Panc1 (cell line): ENCODE measurements around the gene HMCN2. TPM values are rescaled to one million over a fixed set of nuclear protein-coding genes. Genes with fewer than 3 reads are reported as not detected.

ENCODE experiments used
- ATAC-seq: fragments of 200-7000 bp; cut with Tn5 transposase; 2 replicates; pipeline ENCODE4 v1.9.1; 2020; ENCODE audit warnings: mild to moderate bottlenecking, moderate library complexity
- BruUV-seq: library from RNA; stranded (reverse); fragments of 400-500 nt; replicated peaks from 2 replicates; lab custom pipeline; 2021; lab: Mats Ljungman, UMichigan
- CTCF ChIA-PET: fragments of 300-600 bp; sonication (Branson Sonifier 250); formaldehyde crosslinking; loops from one replicate; lab custom pipeline; 2022; ENCODE audit warnings: antibody characterized with exemption; lab: Charles Lee
- POLR2A ChIA-PET: fragments of 300-600 bp; sonication (Branson Sonifier 250); formaldehyde crosslinking; loops from one replicate; lab custom pipeline; 2022; ENCODE audit warnings: antibody characterized with exemption; lab: Charles Lee
- DNase-seq: peaks from one replicate; pipeline ENCODE4 v3.0.0-alpha.2; 2010; ENCODE audit warnings: low read depth, low spot score
- H3K27ac ChIP-seq: 2 replicates; pipeline ENCODE4 v1.5.1; 2011; ENCODE audit warnings: mild to moderate bottlenecking, low read length, inconsistent platforms
- H3K27me3 ChIP-seq: fragments of 200-500 bp; sonication (Bioruptor generic); 2 replicates; pipeline ENCODE4 v1.6.0; 2014; ENCODE audit warnings: low read length, inconsistent platforms; ENCODE audit not compliant: control insufficient read depth, insufficient read depth
- H3K36me3 ChIP-seq: fragments of 200-500 bp; sonication (Bioruptor generic); 2 replicates; pipeline ENCODE4 v1.5.1; 2014; ENCODE audit warnings: inconsistent platforms, mild to moderate bottlenecking, low read length, moderate library complexity; ENCODE audit not compliant: control insufficient read depth, insufficient read depth
- H3K4me1 ChIP-seq: 2 replicates; pipeline ENCODE4 v1.5.1; 2011; ENCODE audit warnings: inconsistent platforms, mild to moderate bottlenecking, low read length, moderate library complexity; ENCODE audit not compliant: control insufficient read depth, insufficient read depth
- H3K4me3 ChIP-seq, 2 experiments: 2 replicates each; pipeline ENCODE4 v1.5.1; 2011 to 2012; ENCODE audit warnings: low read depth in 2 of 2, low read length in 2 of 2, mild to moderate bottlenecking in 2 of 2, inconsistent platforms in 1 of 2, moderate library complexity in 1 of 2
- H3K9me3 ChIP-seq: fragments of 200-500 bp; sonication (Bioruptor generic); 2 replicates; pipeline ENCODE4 v1.5.1; 2014; ENCODE audit warnings: low read depth, mild to moderate bottlenecking, inconsistent platforms, low read length, moderate library complexity; ENCODE audit not compliant: control insufficient read depth, insufficient read depth
- CTCF ChIP-seq: fragments of 450-650 bp; IDR thresholded peaks from 2 replicates; pipeline ENCODE4 v1.5.1; 2017; ENCODE audit warnings: mild to moderate bottlenecking
- POLR2AphosphoS5 ChIP-seq: IDR thresholded peaks from 2 replicates; pipeline ENCODE4 v1.6.1; 2012; ENCODE audit warnings: mild to moderate bottlenecking, low read depth, low read length, moderate library complexity
- REST ChIP-seq, 2 experiments: IDR thresholded peaks; 2 replicates each; pipeline ENCODE4 v1.6.1; 2011 to 2012; ENCODE audit warnings: low read depth in 2 of 2, control low read depth in 1 of 2, low read length in 1 of 2, mild to moderate bottlenecking in 1 of 2, moderate library complexity in 1 of 2; ENCODE audit not compliant: insufficient read depth in 1 of 2
- SIN3A ChIP-seq: IDR thresholded peaks from 2 replicates; pipeline ENCODE4 v1.6.1; 2012; ENCODE audit warnings: low read depth, mild to moderate bottlenecking, low read length, moderate library complexity, borderline replicate concordance; ENCODE audit not compliant: insufficient read depth
- TCF7L2 ChIP-seq: IDR thresholded peaks from 2 replicates; pipeline ENCODE4 v1.6.1; 2011; ENCODE audit warnings: mild to moderate bottlenecking, low read depth, low read length, inconsistent platforms
- in situ Hi-C: cut with HindIII; loops from 2 replicates; pipeline ENCODE4 v1.10.0; 2016; ENCODE audit warnings: low sequenced_read_pairs, low pct_unique_long_range_greater_than_20kb
- intact Hi-C: fragments of 100-400 bp; cut with micrococcal nuclease; formaldehyde crosslinking; loops from one replicate; pipeline ENCODE4 v1.10.0; 2022; ENCODE audit not compliant: unreplicated experiment
- total RNA-seq: library from RNA; stranded (reverse); gene quantifications from one replicate; pipeline ENCODE4 v1.2.1, GENCODE V29; 2021; ENCODE audit not compliant: unreplicated experiment

HMCN2 gene
- total RNA-seq, 1 experiment from 2014 or later: 0.05 TPM

GRCh38 chr9:130264414-130265350 lies 878 bp upstream of the HMCN2 start:
- intact Hi-C loops: no loop called here
- Histone ChIP-seq H3K27ac (no peak overlapping the region), H3K36me3 (no peaks in the 10 kb centered on the region), H3K4me1 (peaks cover 3% of the 10 kb centered on the region; the same call in 1 of the 2 replicates), H3K4me3 (no peak overlapping the region), H3K27me3 (no peaks in the 10 kb centered on the region), H3K9me3 (no peaks in the 10 kb centered on the region)
- DNase-seq: no peak
- in situ Hi-C loops: no loop called here
- BruUV-seq: no TSS peak
- ATAC-seq: no peak
- POLR2A ChIA-PET: no interaction called here
- no peak for TF ChIP-seq POLR2AphosphoS5
- TF ChIP-seq CTCF: no peak
- TF ChIP-seq REST (IDR thresholded peaks at IDR 0.05; ENCODE audit: insufficient read depth in 1 of 2, low read depth in 2 of 2, low read length in 1 of 2): no peak
- TF ChIP-seq TCF7L2: no peak
- no peak for TF ChIP-seq SIN3A
- CTCF ChIA-PET: no interaction called here

- H3K36me3 ChIP-seq: no peaks in the 10 kb centered on the region
- no TSS peak for BruUV-seq
- peaks cover 3% of the 10 kb centered on the region; the same call in 1 of the 2 replicates for H3K4me1 ChIP-seq
- intact Hi-C loops: no loop called here
- ChIA-PET POLR2A (no interaction called here), CTCF (interaction anchor here (0.6 kb wide), 1 partner anchor 15 kb away, joined by 3 read pairs; no protein-coding TSS in a partner anchor)
- ATAC-seq (no peak), DNase-seq (no peak)
- in situ Hi-C loops: no loop called here
- TF ChIP-seq POLR2AphosphoS5: no peak
- no peak for TF ChIP-seq TCF7L2
- TF ChIP-seq REST (IDR thresholded peaks at IDR 0.05; ENCODE audit: insufficient read depth in 1 of 2, low read depth in 2 of 2, low read length in 1 of 2): no peak
- no peak for TF ChIP-seq SIN3A
- TF ChIP-seq CTCF: no peak
- H3K9me3 ChIP-seq: no peaks in the 10 kb centered on the region
- no peaks in the 10 kb centered on the region for H3K27me3 ChIP-seq
- no peak overlapping the region for H3K27ac ChIP-seq
- no peak overlapping the region for H3K4me3 ChIP-seq
These were observed 907 bp downstream of the HMCN2 start for GRCh38 chr9:130266236-130267098.
